Limb (tissue), 2 donors: ENCODE results near the gene TSPAN16.

Experiments
- DNase-seq, 2 donors: peaks; one replicate each; pipeline ENCODE4 v3.0.0-alpha.2; 2016; ENCODE audit errors: extremely low spot score in 2 of 2

Gene TSPAN16

DNA sequence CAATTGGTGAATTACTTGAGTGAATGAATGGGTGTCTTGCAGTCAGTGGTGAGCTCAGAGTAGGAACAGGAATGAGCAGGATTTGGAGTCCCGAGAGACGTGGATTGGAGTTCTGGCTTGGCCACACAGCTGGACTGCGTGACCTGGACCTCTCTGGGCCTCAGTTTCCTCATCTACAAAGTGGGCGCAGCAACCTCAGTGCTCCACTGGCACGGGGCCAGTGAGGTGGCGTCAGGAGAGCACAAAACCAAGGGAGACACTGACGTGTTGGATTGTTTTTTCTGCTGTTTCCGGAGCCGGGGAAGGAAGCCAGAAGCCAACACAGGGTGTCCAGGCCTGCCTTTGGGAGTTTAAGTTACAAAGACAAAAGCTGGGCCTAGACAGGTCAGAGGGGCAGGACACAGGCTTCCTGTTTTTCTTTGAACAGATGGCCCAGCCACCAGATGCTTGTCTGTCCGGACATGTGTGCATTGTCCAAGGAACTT lies 27.1 kb upstream of the TSPAN16 start:
- DNase-seq = peak in 1 of 2 donors; percentile 57

- DNase-seq = no peak
Measured at GRCh38 chr19:11269408-11269807, 26.6 kb upstream of the TSPAN16 start.

GRCh38 chr19:11273296-11273695 lies 22.7 kb upstream of the TSPAN16 start:
- DNase-seq = no peak

- DNase-seq = no peak
Measured at GRCh38 chr19:11273989-11274388, 22.0 kb upstream of the TSPAN16 start.

DNA sequence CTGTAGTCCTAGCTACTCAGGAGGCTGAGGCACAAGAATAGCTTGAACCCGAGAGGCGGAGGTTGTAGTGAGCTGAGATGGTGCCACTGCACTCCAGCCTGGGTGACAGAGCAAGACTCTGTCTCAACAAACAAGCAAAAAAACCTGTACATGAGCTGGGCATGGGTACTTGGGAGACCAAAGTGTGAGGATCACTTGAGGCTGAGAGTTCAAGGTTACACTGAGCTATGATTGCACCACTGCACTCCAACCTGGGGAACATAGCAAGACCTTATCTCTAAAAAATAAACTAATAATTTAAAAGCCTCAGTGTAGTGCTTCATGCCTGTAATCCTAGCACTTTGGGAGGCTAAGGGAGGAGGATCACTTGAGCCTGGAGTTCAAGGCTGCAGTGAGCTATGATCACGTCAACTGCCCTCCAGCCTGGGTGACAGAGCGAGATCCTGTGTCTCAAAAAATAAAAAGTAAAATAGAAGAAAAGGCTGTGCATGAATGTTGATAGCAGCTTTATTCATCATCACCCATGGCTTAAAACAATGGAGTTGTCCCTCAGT lies 21.4 kb upstream of the TSPAN16 start:
- DNase-seq = no peak

- DNase-seq = no peak
Measured at GRCh38 chr19:11278670-11279069, 17.3 kb upstream of the TSPAN16 start.

GRCh38 chr19:11279505-11280236 lies 16.3 kb upstream of the TSPAN16 start:
- DNase-seq = no peak

- DNase-seq = no peak
Measured at GRCh38 chr19:11281356-11282049, 14.5 kb upstream of the TSPAN16 start.

DNA sequence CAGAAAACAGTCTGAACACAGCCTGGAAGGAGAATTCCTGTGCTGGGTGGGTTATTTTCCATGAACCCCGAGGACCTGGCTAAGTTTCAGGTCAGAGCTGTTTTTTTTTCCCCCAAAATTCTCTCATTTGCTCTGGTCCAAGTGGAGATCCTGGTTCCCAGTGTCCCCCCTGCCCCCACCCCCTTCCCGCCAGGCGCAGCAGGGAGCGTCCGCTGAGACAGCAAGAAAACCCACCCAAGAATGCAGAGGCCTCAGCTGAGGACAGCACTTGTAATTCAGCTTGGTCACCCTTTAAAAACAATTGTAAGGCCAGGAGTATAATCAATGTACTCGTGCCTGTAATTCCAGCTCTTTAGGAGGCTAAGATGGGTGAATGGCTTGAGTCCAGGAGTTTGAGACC lies 11.4 kb upstream of the TSPAN16 start:
- no peak for DNase-seq

GRCh38 chr19:11286312-11286974 lies 9.5 kb upstream of the TSPAN16 start:
- no peak for DNase-seq

GRCh38 chr19:11288349-11288748 lies 7.6 kb upstream of the TSPAN16 start:
- DNase-seq = no peak

GRCh38 chr19:11290256-11290655 lies 5.7 kb upstream of the TSPAN16 start:
- DNase-seq = no peak

GRCh38 chr19:11291415-11291814 lies 4.5 kb upstream of the TSPAN16 start:
- DNase-seq = no peak

DNA sequence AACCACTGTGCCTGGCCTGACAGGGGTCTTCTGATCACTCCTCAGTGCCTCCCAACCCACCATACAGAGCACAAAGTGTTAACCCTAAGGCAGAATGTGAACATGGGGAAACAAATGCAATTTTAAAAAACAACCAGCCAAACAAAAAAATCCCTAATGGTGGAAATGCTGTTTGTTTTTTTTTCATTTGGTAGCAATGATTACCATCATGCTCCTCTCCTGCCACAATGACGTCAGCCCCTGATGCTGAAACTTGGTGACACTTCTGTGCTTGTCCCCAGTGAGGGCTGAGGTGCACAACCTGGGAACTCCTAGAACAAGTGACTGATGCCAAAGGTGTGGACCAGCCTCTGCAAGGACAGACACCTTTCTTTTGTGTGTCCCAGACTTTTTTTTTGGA lies 4.0 kb upstream of the TSPAN16 start:
- no peak for DNase-seq

- peak; percentile 93 to 97 for DNase-seq
Measured at GRCh38 chr19:11293433-11294389, 2.2 kb upstream of the TSPAN16 start.

DNA sequence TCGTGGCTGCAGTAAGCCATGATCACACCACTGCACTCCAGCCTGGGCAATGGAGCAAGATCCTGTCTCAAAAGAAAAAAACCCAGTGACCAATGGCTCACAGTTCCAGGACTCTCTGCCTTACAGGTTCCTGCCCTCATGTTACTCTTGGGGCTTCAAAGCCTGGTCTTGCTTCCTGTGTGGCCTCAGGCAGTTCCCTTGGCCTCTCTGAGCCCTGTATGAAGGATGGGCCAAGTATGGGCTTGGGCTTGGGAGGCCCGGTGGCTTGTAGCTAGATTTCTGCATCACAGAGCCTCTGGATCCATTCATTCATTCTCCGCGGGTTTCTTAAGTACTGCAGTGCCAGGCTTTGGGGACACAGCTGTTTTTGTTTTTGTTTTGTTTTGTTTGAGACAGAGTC lies 780 bp upstream of the TSPAN16 start:
- DNase-seq = no peak

DNA sequence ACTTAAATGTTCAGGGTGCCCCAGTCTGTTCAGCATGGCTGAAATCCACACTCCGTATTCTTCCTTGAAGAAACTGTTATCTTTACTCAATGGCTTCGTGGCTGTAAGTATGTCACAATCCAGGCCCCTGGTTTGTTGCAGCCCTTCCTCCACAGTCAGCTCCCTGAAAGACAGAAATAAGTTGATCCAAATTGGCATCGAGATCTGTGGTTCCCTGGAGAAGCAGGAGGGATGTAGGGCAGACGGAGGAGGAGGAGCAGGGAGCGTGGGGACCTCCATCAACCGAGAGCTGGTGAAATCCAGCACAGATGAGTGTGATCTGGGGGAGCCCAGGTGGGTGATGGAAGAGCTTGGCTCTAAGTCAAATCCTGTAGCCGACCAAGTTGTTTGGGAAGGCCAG lies 304 bp downstream of the TSPAN16 start:
- DNase-seq = no peak

GRCh38 chr19:11299946-11300810 lies 4.2 kb downstream of the TSPAN16 start:
- no peak for DNase-seq

- DNase-seq = no peak
Measured at GRCh38 chr19:11300811-11301120, 4.8 kb downstream of the TSPAN16 start.

DNA sequence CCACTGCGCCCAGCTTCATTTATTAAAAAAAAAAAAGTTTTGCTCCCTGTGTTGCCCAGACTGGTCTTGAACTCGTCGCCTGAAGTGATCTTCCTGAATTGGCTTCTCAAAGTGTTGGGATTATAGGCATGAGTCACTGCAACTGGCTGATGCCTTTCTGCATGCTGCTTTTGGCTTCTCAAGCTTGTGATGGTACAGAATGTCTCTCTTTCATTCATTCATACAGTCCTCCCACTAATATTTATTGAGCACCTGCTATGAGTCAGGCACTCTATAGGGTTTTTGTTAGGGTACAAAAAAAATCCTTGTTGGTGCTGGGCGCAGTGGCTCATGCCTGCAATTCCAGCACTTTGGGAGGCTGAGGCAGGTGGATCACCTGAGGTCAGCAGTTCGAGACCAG lies 9.0 kb downstream of the TSPAN16 start:
- no peak for DNase-seq
